ENCODE measurements around the gene MOGAT1. TPM values are rescaled to one million over a fixed set of nuclear protein-coding genes. Genes with fewer than 3 reads are reported as not detected.
"Not testable (repeated sequence)": the region's sequence is repeated elsewhere in the genome, so short reads cannot be mapped to it uniquely, and the experiment has no call there.

Gene MOGAT1
- total RNA-seq, 1 donor from 2014 or later = not detected

DNA sequence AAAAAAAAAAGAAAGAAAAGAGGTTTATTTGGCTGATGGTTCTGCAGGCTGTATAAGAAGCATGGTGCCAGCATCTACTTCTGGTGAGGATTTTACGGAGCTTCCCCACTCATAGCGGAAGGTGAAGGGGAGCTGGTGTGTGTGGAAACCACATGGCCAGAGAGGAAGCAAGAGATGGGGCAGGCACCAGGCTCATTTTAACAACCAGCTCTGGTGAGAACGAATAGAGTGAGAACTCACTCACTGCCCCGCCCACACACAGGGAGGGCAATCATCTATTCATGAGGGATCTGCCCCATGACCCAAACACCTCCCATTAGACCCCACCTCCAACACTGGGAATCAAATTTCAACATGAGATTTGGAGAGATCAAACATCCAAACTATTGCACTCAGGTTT, 68.5 kb downstream of the MOGAT1 start:
- H3K36me3 Mint-ChIP-seq (ENCODE audit: low read depth) = no peaks in the 10 kb centered on the region
- no peaks in the 10 kb centered on the region for H3K9me3 Mint-ChIP-seq
- no peak for DNase-seq (ENCODE audit: low spot score)
- H3K4me1 Mint-ChIP-seq (ENCODE audit: low read depth) = peaks cover 14% of the 10 kb centered on the region
- peaks cover 19% of the 10 kb centered on the region for H3K27me3 Mint-ChIP-seq (ENCODE audit: insufficient read depth)
- H3K27ac Mint-ChIP-seq = no peak overlapping the region
- intact Hi-C loops (cut with micrococcal nuclease) = no loop called here
- no peak overlapping the region for H3K4me3 Mint-ChIP-seq

DNA sequence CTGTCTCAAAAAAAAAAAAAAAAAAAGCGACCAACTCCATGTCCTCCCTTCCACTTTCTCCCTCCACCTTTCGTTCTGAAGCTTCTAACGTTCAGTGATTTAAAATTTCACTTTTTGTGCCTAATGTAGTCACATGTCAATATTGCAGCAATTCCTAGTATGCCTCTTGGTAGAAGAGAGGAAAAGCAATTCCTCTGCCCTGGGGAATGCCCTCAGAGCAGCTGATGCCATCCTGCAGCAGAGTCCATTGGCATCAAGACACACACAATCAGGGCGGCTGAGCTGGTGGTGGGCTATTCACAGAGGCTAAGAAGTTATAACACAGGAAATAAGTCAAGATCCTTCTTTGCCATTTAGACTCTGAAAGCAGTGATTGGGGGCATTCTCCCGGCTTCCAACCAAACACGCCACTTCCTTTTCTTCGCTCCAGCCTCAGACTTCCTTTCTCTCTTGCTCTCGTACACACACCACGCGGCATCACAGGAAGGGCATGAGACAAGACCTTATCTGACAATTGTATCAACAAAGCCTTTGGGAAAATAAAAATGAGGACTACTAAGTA, 71.9 kb downstream of the MOGAT1 start:
- H3K4me1 Mint-ChIP-seq (ENCODE audit: low read depth) = peaks cover 24% of the 10 kb centered on the region
- no peak overlapping the region for H3K27ac Mint-ChIP-seq
- H3K9me3 Mint-ChIP-seq = no peaks in the 10 kb centered on the region
- H3K36me3 Mint-ChIP-seq (ENCODE audit: low read depth) = no peaks in the 10 kb centered on the region
- peaks cover 2% of the 10 kb centered on the region for H3K27me3 Mint-ChIP-seq (ENCODE audit: insufficient read depth)
- intact Hi-C loops (cut with micrococcal nuclease) = no loop called here
- DNase-seq (ENCODE audit: low spot score) = no peak
- H3K4me3 Mint-ChIP-seq = no peak overlapping the region

DNA sequence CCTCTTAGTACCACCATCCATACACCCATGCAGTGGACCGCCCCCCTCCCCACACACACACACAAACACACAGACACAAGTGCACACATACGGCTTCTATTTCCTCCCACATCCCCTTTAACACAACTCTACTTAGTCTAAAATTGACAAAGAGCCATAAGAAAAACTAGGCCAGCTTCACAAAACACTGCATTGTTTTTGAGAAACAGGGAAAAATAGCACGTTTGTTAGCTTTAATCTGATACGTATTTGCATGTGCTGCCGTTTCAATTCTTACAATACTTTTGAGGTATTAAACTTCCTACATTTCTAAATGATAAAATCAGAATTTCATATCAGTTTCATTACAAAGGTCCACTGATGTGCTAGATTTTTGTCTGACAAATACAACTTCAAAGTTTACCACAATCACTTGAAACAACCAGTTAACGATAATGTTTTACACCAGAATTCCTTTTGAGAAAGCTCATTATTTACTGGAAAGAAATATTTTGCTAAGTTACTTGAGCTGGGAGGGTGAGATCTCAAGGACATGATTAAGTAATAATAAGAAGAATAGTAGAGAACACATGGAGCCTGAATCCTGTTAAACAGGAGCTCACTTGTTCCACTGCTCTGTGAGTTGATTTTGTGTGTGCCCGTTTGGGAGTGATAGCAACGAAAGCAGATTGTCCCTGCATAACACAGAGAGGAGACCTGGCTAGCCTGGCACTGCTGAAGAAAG, 74.5 kb downstream of the MOGAT1 start:
- no peaks in the 10 kb centered on the region for H3K9me3 Mint-ChIP-seq
- no peaks in the 10 kb centered on the region for H3K36me3 Mint-ChIP-seq (ENCODE audit: low read depth)
- no peak for DNase-seq (ENCODE audit: low spot score)
- no peak overlapping the region for H3K4me3 Mint-ChIP-seq
- H3K4me1 Mint-ChIP-seq (ENCODE audit: low read depth) = peaks cover 18% of the 10 kb centered on the region
- H3K27me3 Mint-ChIP-seq (ENCODE audit: insufficient read depth) = no peaks in the 10 kb centered on the region
- H3K27ac Mint-ChIP-seq = no peak overlapping the region
- intact Hi-C loops (cut with micrococcal nuclease) = loop anchor here (2.0 kb wide), 1 partner anchor 67 kb away; no protein-coding TSS in a partner anchor

DNA sequence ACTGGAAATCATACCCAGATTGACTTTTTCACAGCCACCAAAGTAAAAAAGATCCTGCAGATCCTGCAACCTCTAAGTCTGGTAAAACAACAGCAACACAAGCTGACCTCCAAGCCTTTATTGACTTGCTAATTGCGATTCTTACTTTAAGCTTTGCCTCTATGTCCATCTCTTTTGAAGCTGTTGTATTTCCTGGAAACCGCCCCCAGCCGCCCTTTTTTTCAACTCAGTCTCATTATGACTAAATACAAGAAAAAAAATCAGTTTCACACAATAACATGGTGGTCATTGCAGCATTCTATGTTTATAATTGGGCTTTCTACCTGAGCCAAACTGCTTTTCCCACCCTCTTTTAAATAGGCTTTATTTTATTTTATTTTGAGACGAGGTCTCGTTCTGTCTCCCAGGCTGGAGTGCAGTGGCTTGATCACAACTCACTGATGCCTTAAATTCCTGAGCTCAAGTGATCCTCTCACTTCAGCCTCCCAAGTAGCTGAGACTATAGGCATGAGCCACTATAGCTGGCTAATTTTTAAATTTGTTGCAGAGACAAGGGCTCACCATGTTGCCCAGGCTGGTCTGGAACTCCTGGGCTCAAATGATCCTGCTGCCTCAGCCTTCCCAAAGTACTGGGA, 76.2 kb downstream of the MOGAT1 start:
- Mint-ChIP-seq H3K4me3 (no peak overlapping the region), H3K9me3 (no peaks in the 10 kb centered on the region), H3K27me3 (ENCODE audit: insufficient read depth) (no peaks in the 10 kb centered on the region), H3K36me3 (ENCODE audit: low read depth) (no peaks in the 10 kb centered on the region), H3K4me1 (ENCODE audit: low read depth) (peaks cover 23% of the 10 kb centered on the region), H3K27ac (no peak overlapping the region)
- DNase-seq (ENCODE audit: low spot score) = no peak
- intact Hi-C loops (cut with micrococcal nuclease) = loop anchor here (2.0 kb wide), 1 partner anchor 65 kb away; no protein-coding TSS in a partner anchor

DNA sequence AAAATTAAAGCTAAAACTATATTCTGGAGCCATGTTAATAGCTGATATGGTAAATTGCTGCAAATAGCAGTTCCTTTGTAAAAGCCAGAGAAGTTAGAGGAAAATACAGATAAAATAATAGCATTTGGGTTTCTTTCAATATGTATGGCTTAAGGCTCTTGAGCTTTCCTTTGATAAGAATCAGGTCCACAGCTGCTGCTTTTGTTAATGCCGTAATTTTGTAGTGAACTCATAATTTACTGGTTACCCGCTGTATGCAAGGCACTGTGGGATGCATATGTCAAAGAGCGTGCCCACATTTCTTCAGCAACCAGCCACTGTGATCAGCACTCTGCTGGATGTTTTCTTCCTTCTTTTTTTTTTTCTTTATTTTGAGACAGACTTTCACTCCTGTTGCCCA, 79.1 kb downstream of the MOGAT1 start:
- peaks cover 21% of the 10 kb centered on the region for H3K4me1 Mint-ChIP-seq (ENCODE audit: low read depth)
- no peak for DNase-seq (ENCODE audit: low spot score)
- no peak overlapping the region for H3K4me3 Mint-ChIP-seq
- H3K36me3 Mint-ChIP-seq (ENCODE audit: low read depth) = no peaks in the 10 kb centered on the region
- no peaks in the 10 kb centered on the region for H3K9me3 Mint-ChIP-seq
- H3K27ac Mint-ChIP-seq = no peak overlapping the region
- intact Hi-C loops (cut with micrococcal nuclease) = no loop called here
- peaks cover 2% of the 10 kb centered on the region for H3K27me3 Mint-ChIP-seq (ENCODE audit: insufficient read depth)

DNA sequence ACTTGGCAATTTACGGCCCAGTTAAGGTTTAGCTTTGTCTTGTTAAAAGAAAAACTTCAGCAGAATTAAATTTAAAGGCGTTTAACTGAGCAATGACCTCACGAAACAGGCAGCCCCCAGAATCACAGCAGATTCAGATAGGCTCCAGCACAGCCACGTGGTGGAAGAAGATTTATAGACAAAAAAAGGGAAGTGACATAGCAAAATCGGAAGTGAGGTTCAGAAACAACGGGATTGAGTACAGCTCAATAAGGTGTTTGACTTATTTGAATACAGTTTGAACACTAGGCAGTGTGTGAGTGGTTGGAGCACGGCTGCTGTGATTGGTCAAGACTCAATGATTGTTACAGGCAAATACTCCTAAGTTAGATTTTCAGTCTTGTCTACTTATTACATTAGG, 79.8 kb downstream of the MOGAT1 start:
- H3K27ac Mint-ChIP-seq = no peak overlapping the region
- DNase-seq (ENCODE audit: low spot score) = no peak
- H3K9me3 Mint-ChIP-seq = no peaks in the 10 kb centered on the region
- no peaks in the 10 kb centered on the region for H3K36me3 Mint-ChIP-seq (ENCODE audit: low read depth)
- H3K4me1 Mint-ChIP-seq (ENCODE audit: low read depth) = peaks cover 21% of the 10 kb centered on the region
- H3K27me3 Mint-ChIP-seq (ENCODE audit: insufficient read depth) = peaks cover 3% of the 10 kb centered on the region
- intact Hi-C loops (cut with micrococcal nuclease) = no loop called here
- H3K4me3 Mint-ChIP-seq = no peak overlapping the region

DNA sequence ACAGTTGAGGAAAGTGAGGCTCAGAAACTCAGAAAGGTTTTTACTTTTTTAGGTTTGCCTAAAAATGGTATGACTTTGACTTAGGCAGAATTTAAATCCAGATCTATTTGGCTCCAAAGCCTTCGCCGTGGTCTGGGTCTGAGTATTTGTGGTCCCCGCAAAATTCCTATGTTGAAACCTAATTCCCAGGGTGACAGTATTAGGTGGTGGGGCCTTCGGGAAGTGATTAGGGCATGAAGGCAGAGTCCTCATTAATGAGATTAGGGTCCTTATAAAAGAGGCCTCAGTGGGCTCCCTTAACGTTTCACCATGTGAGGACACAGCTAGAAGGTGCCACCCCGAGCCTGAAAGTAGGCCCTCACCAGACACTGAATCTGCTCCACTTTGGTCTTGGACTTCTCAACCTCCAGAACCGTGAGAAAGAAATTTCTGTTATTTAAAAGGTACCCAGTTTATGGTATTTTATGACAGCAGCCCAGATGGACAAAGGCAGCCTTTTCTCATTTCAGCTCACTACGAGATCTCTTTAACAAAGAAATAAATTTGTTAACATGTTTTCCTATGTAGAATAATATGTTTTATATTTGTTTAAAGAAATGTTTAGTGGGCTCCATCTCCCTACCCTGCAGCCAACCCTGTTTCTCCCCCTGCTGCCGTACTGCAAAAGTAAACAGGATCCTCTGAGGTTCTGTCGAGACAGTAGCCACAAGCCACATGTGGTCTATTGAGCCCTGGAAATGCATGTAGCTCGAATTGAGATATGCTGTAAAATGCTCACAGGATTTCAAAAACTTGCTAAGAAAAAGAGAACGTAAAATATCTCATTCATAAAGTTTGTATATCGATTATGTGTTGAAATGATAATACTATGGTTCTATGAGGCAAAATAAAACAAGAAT, 80.6 kb downstream of the MOGAT1 start:
- Mint-ChIP-seq H3K4me1 (ENCODE audit: low read depth) (peaks cover 19% of the 10 kb centered on the region), H3K27ac (no peak overlapping the region), H3K27me3 (ENCODE audit: insufficient read depth) (peaks cover 7% of the 10 kb centered on the region), H3K9me3 (no peaks in the 10 kb centered on the region), H3K36me3 (ENCODE audit: low read depth) (no peaks in the 10 kb centered on the region), H3K4me3 (no peak overlapping the region)
- intact Hi-C loops (cut with micrococcal nuclease) = no loop called here
- no peak for DNase-seq (ENCODE audit: low spot score)

DNA sequence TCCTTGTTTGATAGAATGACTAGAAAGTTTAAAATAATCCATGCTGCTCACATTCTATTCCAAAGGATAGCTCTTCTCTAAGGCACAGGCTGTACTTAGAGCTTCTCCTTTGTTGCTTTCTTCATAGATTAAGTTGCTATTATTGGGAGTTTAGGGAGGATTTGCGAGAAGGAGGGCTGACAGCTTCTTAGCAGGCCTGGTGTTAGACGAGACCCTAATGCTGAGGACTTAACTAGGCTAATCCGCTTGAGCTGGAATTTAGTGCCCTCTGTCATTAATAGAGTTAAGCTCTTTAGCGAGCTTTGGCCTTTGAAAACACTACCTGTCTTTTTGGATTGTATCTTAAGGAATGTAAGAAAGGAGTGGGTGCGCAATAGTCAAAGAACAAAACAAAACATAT, 81.3 kb downstream of the MOGAT1 start:
- Mint-ChIP-seq H3K9me3 (no peaks in the 10 kb centered on the region), H3K4me3 (no peak overlapping the region), H3K27me3 (ENCODE audit: insufficient read depth) (peaks cover 7% of the 10 kb centered on the region), H3K4me1 (ENCODE audit: low read depth) (peaks cover 12% of the 10 kb centered on the region), H3K36me3 (ENCODE audit: low read depth) (no peaks in the 10 kb centered on the region), H3K27ac (no peak overlapping the region)
- intact Hi-C loops (cut with micrococcal nuclease) = no loop called here
- no peak for DNase-seq (ENCODE audit: low spot score)

DNA sequence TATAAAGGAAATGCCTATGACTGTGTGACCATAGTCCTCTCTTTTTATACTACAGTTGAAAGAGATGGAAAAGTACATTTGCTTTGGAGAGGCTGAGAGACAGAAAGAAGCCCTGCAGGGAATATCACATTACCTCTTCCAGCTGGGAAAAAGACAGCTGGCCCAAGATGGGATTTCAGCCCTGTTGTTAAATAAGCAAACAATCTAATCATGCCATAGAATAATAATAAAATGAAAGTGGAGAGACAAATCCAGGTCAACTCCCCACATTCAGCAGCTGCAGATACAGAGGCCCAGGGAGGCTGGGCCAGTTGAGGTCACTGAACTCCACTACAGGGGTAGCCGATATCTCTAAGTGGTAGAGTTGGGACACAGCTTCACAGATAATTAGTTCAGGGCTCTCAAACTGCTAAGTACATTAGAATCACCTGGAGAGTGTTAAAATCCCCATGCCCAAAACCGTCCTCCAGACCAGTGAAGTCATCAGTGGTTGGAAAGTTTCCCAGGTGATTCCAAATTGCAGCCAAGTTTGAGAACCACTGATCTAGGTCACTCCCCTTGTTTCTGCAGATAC, 81.9 kb downstream of the MOGAT1 start:
- no peak overlapping the region for H3K27ac Mint-ChIP-seq
- intact Hi-C loops (cut with micrococcal nuclease) = no loop called here
- no peaks in the 10 kb centered on the region for H3K9me3 Mint-ChIP-seq
- no peak overlapping the region for H3K4me3 Mint-ChIP-seq
- DNase-seq (ENCODE audit: low spot score) = no peak
- H3K4me1 Mint-ChIP-seq (ENCODE audit: low read depth) = peaks cover 11% of the 10 kb centered on the region
- H3K36me3 Mint-ChIP-seq (ENCODE audit: low read depth) = no peaks in the 10 kb centered on the region
- peaks cover 7% of the 10 kb centered on the region for H3K27me3 Mint-ChIP-seq (ENCODE audit: insufficient read depth)

DNA sequence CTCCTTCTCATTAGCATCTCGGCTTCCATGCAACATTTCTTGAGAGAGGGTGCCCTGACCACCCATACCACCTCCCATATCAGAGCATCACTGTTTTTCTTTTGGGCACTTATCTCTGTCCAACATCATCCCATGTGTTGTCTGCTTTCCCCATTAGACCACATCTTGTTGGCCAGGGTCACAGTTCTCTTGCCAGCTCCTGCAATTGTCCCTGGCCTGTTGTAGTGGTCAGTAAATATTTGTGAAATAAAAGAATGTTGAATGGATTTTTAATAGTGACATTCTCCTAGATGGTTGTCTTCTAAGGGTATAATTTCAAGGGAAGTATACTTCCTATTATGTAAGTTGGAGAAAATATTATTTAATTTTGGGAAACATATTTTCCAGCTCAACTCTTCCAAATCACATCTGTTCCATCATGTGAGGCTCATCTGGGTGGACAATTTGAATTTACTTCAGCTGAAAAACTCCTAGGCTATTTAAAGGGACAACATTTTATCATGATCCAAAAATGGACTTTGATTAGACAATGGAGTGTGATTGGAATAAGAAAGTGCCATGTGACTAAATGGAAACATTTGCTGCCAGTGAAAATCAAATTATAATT, 83.0 kb downstream of the MOGAT1 start:
- H3K27me3 Mint-ChIP-seq (ENCODE audit: insufficient read depth) = peaks cover 7% of the 10 kb centered on the region
- H3K9me3 Mint-ChIP-seq = no peaks in the 10 kb centered on the region
- H3K4me1 Mint-ChIP-seq (ENCODE audit: low read depth) = peaks cover 11% of the 10 kb centered on the region
- H3K27ac Mint-ChIP-seq = no peak overlapping the region
- no peak for DNase-seq (ENCODE audit: low spot score)
- H3K4me3 Mint-ChIP-seq = no peak overlapping the region
- intact Hi-C loops (cut with micrococcal nuclease) = no loop called here
- no peaks in the 10 kb centered on the region for H3K36me3 Mint-ChIP-seq (ENCODE audit: low read depth)

DNA sequence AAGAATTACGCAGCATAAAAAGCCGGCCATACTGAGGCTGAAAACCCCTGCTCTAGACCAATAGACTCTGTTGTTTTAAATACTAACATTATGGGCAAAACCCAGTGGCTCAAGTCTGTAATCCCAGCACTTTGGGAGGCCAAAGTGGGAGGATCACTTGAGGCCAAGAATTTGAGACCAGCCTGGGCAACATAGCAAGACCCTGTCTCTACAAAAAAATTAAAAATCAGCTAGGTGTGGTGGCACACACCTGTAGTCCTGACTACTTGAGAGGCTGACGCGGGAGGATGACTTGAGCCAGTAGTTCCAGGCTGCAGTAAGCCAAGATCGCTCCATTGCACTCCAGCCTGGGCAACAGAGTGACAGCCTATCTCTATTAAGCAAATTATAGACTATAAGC, 84.1 kb downstream of the MOGAT1 start:
- DNase-seq (ENCODE audit: low spot score); H3K36me3 Mint-ChIP-seq (ENCODE audit: low read depth); H3K27ac Mint-ChIP-seq; H3K27me3 Mint-ChIP-seq (ENCODE audit: insufficient read depth); H3K9me3 Mint-ChIP-seq; H3K4me3 Mint-ChIP-seq; intact Hi-C loops (cut with micrococcal nuclease): not testable (repeated sequence)
- H3K4me1 Mint-ChIP-seq (ENCODE audit: low read depth) = peaks cover 11% of the 10 kb centered on the region

DNA sequence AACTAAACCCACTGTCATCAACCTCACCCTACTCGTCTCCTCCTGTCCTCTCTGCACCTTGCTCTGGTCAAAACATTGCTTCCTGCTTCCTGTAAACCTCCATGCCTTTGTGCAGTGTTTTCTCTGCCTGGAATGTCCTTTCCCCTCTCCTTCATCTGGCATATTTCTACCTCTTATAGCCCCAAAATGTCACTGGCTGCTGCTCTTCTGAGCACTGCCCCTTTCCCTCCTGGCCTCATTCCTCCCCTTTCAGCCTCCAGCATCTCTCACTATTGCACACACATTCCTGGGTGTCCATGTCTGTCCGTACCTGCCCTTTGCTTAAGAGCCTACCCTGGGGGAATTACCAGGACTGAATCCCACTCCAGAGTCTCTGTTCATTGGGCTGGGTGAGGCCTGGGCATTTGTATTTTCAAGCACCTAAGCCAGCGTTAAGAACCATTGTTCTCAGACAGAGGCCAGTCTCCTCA, 84.9 kb downstream of the MOGAT1 start:
- peaks cover 7% of the 10 kb centered on the region for H3K27me3 Mint-ChIP-seq (ENCODE audit: insufficient read depth)
- H3K27ac Mint-ChIP-seq = no peak overlapping the region
- H3K9me3 Mint-ChIP-seq = no peaks in the 10 kb centered on the region
- no peak for DNase-seq (ENCODE audit: low spot score)
- H3K4me1 Mint-ChIP-seq (ENCODE audit: low read depth) = peaks cover 11% of the 10 kb centered on the region
- H3K4me3 Mint-ChIP-seq = no peak overlapping the region
- intact Hi-C loops (cut with micrococcal nuclease) = no loop called here
- no peaks in the 10 kb centered on the region for H3K36me3 Mint-ChIP-seq (ENCODE audit: low read depth)
